HL-60 (cell line): Measurements from ENCODE around the gene SLC25A10.

ENCODE experiments used
- DNase-seq, 2 experiments: peaks; one replicate each; pipeline ENCODE4 v3.0.0-alpha.2; 2010 to 2020; ENCODE audit warnings: low read depth in 1 of 2, low spot score in 1 of 2
- H3K27ac ChIP-seq: fragments of 250-450 bp; sonication (Bioruptor Pico); replicated peaks from 2 replicates; pipeline ENCODE4 v1.5.1; 2020; ENCODE audit warnings: mild to moderate bottlenecking, moderate library complexity
- H3K27me3 ChIP-seq: fragments of 250-450 bp; sonication (Bioruptor Pico); 2 replicates; pipeline ENCODE4 v1.5.1; 2021; ENCODE audit warnings: mild to moderate bottlenecking, moderate library complexity; ENCODE audit not compliant: insufficient read depth, poor library complexity, severe bottlenecking
- H3K4me3 ChIP-seq: replicated peaks from 2 replicates; pipeline ENCODE4 v1.5.1; 2011; ENCODE audit warnings: mild to moderate bottlenecking, control low read depth, low read length; ENCODE audit not compliant: insufficient read depth
- GABPA ChIP-seq: IDR thresholded peaks from 2 replicates; pipeline ENCODE4 v1.6.1; 2012; ENCODE audit warnings: low read depth
- POLR2AphosphoS5 ChIP-seq: IDR thresholded peaks from 2 replicates; pipeline ENCODE4 v1.6.1; 2012; ENCODE audit warnings: low read depth
- SPI1 ChIP-seq: IDR thresholded peaks from 2 replicates; pipeline ENCODE4 v1.6.1; 2012; ENCODE audit warnings: low read depth, mild to moderate bottlenecking, borderline replicate concordance
- TF ChIP-seq, protein P1 (sequence below): IDR thresholded peaks from 2 replicates; pipeline ENCODE4 v1.6.1; 2012; ENCODE audit warnings: low read depth; ENCODE audit not compliant: insufficient replicate concordance
- TF ChIP-seq, protein P2 (sequence below): IDR thresholded peaks from one replicate; pipeline ENCODE4 v1.5.1; 2011; ENCODE audit warnings: low read length, control low read depth, inconsistent platforms; ENCODE audit not compliant: insufficient read depth

The SLC25A10 gene

DNA sequence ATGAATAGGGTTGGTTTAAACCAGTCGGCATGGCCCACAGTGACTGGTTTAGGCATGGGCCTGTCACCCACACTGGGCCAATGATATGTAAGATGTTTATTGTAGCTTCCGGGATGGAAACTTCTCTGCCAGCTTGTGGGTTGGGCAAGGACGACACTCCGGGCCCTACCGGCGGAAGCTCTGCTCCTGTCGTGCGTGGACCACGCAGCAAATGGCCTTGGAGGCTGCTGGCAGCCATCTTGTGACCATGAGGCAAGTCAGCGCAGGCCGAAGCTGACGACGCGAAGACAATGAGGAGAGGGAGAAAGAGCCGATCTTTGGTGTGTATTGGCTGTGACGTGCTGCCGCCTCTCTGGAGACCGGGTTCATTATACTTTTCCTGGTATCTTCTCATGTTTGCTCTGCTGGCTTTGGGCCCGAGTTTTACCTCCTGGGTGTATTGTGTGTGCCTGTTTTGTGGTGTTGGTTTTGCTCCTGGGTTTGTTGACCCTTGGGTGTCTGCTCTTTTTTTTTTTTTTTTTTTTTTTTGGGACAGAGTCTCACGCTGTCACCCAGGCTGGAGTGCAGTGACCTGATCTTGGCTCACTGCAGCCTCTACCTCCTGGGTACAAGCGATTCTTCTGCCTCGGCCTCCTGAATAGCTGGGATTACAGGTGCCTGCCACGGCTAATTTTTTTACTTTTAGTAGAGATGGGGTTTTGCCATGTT lies 15.4 kb downstream of the SLC25A10 start:
- Histone ChIP-seq H3K27ac (no peak overlapping the region), H3K27me3 (no peaks in the 10 kb centered on the region), H3K4me3 (no peak overlapping the region)
- no peak for DNase-seq
- TF ChIP-seq GABPA (no peak), POLR2AphosphoS5 (no peak), SPI1 (no peak)
- TF ChIP-seq, protein P1, sequence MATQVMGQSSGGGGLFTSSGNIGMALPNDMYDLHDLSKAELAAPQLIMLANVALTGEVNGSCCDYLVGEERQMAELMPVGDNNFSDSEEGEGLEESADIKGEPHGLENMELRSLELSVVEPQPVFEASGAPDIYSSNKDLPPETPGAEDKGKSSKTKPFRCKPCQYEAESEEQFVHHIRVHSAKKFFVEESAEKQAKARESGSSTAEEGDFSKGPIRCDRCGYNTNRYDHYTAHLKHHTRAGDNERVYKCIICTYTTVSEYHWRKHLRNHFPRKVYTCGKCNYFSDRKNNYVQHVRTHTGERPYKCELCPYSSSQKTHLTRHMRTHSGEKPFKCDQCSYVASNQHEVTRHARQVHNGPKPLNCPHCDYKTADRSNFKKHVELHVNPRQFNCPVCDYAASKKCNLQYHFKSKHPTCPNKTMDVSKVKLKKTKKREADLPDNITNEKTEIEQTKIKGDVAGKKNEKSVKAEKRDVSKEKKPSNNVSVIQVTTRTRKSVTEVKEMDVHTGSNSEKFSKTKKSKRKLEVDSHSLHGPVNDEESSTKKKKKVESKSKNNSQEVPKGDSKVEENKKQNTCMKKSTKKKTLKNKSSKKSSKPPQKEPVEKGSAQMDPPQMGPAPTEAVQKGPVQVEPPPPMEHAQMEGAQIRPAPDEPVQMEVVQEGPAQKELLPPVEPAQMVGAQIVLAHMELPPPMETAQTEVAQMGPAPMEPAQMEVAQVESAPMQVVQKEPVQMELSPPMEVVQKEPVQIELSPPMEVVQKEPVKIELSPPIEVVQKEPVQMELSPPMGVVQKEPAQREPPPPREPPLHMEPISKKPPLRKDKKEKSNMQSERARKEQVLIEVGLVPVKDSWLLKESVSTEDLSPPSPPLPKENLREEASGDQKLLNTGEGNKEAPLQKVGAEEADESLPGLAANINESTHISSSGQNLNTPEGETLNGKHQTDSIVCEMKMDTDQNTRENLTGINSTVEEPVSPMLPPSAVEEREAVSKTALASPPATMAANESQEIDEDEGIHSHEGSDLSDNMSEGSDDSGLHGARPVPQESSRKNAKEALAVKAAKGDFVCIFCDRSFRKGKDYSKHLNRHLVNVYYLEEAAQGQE, result no peak
- TF ChIP-seq, protein P2, sequence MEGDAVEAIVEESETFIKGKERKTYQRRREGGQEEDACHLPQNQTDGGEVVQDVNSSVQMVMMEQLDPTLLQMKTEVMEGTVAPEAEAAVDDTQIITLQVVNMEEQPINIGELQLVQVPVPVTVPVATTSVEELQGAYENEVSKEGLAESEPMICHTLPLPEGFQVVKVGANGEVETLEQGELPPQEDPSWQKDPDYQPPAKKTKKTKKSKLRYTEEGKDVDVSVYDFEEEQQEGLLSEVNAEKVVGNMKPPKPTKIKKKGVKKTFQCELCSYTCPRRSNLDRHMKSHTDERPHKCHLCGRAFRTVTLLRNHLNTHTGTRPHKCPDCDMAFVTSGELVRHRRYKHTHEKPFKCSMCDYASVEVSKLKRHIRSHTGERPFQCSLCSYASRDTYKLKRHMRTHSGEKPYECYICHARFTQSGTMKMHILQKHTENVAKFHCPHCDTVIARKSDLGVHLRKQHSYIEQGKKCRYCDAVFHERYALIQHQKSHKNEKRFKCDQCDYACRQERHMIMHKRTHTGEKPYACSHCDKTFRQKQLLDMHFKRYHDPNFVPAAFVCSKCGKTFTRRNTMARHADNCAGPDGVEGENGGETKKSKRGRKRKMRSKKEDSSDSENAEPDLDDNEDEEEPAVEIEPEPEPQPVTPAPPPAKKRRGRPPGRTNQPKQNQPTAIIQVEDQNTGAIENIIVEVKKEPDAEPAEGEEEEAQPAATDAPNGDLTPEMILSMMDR, result no peak

DNA sequence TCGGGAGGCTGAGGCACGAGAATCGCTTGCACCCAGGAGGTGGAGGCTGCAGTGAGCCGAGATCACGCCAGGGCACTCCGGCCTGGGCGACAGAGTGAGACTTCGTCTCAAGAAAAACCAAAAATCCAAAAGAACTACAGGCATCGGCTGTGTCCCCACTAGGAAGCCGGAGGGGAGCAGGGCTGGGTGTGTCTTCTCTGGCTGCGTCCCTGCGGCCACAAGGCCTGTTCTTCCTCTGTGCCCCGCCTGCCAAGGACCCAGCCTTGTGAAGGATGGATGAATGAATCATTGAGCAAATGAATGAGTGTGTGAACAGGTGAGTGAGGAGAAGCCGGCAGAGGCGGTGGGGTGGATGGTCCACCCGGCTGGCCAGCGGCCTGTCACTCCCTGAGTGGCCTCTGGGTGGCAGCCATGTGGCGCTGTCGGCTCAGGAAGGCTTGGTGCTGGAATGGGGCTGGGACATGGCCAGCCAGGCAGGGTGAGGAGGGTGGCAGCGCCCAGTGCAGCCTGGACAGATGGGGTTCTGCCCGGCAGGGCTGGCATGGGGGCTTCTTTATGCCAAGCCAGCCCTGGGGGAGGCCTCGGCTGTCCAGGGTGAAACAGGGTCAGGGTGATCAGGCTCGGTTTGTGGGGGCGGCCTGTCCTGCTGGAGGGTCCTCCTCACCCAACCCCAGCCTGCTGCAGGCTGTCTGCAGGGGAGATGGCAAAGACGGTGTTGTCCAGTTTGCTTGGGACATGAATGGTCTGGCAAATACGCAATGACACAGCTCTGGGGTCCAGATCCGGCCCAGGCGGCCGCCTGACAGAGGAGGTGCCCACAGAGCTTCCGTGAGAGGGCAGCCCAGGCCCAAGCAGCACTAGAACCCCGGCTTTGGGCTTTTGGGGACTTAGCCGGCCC lies 21.7 kb downstream of the SLC25A10 start:
- H3K27ac ChIP-seq, result peak overlapping the region; percentile 98
- DNase-seq, result peak in 1 of 2 experiments; percentile 86
- TF ChIP-seq GABPA, result no peak
- TF ChIP-seq, protein P2, result peak; percentile 84
- H3K4me3 ChIP-seq, result no peak overlapping the region
- H3K27me3 ChIP-seq, result no peaks in the 10 kb centered on the region

DNA sequence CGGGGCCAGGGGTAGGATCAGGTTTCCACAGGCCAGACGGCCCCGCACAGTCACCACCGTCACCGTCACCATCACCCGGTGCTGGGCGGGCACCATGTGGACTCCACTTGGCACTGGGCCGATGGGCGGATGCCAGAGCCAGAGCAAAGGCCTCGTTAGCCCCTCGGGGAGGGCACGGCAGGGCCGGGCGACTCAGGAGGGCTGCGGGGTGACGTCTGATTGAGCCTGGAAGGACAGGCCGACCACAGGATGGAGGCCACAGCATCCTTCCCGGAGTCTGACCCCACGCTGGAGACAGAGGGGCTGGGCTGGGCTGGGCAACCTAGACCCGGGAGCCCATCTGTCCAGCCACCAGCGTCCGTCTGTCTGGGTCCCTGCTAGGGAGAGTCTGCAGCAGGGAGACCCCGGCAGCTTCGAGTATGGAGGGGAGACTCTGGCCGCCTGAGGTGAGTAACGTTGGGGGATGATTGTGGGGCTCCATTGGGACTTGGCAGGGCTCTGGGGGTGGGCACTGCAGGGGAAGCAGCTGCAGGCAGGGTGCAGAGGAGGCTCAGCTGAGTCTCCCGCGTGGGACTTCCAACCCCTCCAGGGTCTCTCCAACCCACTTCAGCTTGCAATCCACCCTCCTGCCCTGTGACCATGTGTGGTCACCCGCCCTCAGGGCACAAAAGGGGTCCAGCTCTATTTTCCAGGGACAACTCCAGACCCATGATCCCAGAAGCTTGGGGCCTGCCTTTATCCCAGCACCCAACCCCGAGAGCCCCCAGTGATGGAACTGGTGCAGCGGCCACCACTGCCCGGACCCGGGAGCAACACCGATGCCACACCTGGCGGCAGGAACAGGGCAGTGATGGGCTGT lies 22.6 kb downstream of the SLC25A10 start:
- TF ChIP-seq POLR2AphosphoS5 (no peak), GABPA (no peak)
- TF ChIP-seq, protein P2, result no peak
- TF ChIP-seq, protein P1, result no peak
- Histone ChIP-seq H3K27ac (peak overlapping the region; percentile 98), H3K27me3 (no peaks in the 10 kb centered on the region), H3K4me3 (peak overlapping the region; percentile 32)
- no peak for DNase-seq
